H4 (cell line): ENCODE results near the gene TOGARAM2. TPM values are rescaled to one million over a fixed set of nuclear protein-coding genes. Genes with fewer than 3 reads are reported as not detected.

Experiments
- DNase-seq: peaks from one replicate; pipeline ENCODE4 v3.0.0-alpha.2; 2015; ENCODE audit warnings: low spot score
- total RNA-seq: library from RNA; depleted of rRNA; stranded (reverse); fragments of >200 nt; shearing (Covaris generic); gene quantifications from 2 replicates; pipeline ENCODE4 v1.2.3, GENCODE V29; 2014; rRNA removed

The TOGARAM2 gene
- 0.21 TPM in 1 of 2 replicates, not detected in the other for total RNA-seq

DNA sequence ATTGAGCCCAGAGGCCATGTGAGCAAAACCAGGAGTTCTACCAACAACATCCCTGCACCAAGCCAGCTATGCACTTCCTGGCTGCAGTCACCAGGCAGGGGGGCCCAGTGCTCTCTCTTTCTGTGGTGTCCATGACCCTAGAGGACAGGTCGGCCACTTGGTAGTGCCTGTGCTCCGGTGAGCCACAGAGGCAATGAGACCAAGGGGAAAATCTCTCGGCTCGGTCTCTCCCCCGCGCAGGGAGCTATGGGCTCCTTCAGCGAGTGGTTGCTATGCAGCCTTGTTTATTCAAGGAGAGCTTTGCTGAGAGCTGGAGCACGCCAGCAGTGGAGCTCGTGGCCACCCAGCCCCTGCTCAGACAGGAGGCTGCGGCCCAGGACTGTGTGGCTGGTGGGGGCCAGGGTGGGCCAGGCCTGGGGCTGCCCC, at the start of gene TOGARAM2:
Gene TOGARAM2, plus strand, starts transcription at position 283 of the 426 bp plus-strand sequence. CDS start 13,537 bp downstream, outside the sequence.
- DNase-seq, result no peak

DNA sequence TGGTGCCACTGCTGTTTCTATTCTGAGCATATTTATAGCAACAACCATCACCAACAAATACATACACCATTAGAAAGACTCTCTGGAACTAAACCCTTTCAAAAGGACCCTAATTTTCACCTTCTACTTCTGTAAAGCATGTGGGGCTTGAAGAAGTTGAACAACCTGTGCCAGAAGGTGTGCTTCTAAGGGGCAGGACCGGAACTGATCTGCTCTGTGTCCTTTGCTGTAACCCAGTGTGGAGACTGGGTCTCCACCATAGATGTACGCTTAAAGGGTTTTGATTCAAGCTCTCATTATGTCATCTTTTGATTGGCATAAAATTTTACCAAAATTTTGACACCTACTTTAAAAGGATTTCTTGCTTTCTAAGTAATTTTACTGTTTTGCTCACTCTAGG, 46.3 kb upstream of the TOGARAM2 start:
- DNase-seq, result no peak

DNA sequence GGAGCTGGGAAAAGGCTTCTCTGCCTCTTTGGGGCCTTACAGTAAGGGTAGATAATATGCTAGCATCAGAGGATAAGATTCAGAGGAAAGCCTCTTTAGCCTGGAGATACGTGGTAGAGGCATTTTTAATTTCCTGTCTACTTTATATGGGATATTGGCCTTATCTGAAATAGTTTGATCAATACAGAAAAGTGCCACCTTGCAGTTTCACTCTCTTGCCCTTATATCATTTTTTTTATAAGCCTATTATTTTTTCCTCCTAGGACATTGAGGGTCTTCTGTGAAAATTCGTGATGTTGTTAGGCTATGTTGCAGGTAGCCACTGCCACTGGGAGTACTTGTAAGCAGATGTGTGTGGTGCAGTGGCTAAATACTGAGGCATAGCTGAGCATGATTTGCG, 40.1 kb upstream of the TOGARAM2 start:
- DNase-seq, result no peak

DNA sequence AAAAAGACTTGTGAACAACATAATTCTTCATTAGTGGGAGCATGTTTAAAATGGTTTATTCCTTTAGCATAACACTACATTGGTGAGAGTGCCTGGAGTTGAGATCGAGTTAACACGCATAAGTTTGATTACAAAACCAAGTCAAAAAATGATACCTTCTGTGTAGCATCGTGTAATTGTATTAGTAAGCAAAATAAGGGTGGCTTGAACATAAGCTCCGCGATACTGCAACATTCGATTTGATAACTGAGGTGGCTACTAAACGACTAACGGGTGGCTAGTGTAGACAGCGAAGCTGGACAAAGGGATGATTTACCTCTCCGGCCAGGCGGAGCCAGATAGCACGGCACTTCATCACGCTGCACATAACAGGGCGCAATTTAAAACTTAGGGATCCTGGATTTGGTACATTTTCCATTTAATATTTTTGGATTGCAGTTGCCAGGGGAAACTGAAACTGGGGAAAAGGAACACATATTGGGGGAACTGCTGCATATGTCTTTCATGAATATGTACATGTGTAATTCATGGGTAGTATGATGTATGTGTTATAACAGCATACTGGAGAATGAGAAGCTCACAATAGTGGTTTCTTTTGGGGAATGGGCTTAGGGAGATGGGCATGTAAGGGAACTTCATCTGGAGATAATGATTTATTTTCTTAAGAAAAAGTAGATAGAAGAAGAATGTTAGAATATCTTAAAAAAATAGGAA, 36.4 kb upstream of the TOGARAM2 start:
- DNase-seq, result no peak

DNA sequence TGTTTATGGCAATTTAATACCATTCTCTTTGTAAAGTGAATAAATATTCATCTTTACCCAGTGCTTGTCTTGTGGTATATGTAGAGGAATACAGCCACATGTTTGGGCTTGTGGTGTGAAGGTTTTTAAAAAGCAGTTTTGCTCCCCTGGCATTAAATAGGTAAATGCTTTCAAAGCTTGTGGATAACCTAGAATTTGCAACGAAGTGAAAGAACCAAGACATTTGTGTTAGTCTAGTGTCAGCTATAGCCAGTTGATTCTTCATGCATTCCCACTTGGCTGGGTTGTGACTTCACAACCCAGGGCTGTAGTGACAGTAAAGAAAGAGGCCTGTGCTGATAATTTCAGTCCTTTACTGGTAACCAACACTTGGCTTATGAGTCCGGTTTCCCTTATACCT, 32.9 kb upstream of the TOGARAM2 start:
- no peak for DNase-seq

DNA sequence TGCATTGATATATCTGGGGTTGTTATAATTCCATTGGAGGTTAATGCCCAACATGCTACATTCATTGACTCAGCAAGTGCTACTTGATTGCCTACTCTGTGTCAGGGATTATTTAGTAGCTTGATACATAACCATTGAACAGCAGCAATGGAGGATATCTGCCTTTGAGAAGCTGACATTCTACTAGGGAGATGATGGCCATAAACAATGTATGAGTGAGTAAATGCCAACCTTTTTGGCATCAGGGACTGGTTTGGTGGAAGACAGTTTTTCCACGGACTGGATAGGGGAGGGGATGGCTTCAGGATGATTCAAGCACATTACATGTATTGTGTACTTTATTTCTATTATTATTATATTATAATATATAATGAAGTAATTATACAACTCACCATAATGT, 31.9 kb upstream of the TOGARAM2 start:
- no peak for DNase-seq

DNA sequence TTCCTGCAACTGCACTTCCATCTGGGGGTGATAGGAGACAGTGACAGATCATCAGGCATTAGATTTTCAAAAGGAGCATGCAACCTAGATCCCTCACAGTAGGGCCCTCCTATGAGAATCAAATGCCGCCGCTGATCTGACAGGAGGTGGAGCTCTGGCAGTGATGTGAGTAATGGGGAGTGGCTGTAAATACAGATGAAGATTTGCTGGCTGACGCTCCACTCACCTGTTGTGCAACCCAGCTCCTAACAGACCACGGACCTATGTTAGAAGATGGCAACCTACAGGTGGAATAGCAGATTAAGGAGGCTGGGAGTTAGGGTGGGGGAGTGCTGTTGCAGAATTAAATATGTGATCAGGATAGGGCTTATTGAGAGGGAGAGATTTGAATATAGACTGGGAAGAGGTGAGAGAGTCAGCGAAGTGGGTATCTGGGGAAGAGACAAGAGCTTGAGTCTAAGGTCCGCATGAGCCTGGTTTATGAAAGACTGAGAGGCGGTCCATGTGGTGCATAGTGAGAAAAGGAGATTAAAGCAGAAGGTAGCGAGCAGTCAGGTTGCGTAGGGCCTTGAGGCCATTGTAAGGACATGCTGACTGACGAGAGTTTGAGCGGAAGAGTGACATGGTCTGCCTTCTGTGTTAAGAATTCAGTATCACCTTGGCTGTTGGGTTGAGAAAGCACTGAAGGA, 31.3 kb upstream of the TOGARAM2 start:
- DNase-seq, result no peak

DNA sequence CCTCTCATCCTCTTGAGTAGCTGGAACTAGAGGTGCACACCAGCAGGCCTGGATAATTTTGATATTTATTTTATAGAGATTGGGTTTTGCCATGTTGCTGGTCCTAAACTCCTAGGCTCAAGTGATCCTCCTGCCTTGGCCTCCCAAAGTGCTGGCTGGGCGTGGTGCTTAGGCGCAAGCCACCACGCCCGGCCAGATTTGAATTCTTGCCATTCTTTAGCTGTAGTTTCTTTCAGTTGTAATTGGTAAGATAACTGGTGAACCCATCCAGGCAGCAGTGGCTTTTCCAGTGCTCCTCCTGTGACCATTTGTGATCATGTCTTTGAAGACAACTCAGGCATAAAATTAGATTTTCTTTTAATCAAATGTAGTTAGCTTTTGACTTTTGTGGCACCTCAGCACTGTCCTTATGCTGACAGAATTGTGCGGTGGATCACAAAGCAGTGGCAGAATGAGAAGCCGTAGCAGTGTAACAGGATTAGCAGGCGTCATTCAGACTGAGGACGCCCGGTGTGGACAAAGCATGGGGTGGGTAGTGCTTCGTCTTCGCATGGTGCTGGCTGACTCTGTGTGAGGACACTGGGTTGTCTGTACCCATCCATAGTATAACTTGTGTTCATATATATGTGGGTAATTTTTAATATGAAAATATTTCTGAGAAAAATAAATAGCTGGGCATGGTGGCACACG, 30.0 kb upstream of the TOGARAM2 start:
- DNase-seq, result no peak

DNA sequence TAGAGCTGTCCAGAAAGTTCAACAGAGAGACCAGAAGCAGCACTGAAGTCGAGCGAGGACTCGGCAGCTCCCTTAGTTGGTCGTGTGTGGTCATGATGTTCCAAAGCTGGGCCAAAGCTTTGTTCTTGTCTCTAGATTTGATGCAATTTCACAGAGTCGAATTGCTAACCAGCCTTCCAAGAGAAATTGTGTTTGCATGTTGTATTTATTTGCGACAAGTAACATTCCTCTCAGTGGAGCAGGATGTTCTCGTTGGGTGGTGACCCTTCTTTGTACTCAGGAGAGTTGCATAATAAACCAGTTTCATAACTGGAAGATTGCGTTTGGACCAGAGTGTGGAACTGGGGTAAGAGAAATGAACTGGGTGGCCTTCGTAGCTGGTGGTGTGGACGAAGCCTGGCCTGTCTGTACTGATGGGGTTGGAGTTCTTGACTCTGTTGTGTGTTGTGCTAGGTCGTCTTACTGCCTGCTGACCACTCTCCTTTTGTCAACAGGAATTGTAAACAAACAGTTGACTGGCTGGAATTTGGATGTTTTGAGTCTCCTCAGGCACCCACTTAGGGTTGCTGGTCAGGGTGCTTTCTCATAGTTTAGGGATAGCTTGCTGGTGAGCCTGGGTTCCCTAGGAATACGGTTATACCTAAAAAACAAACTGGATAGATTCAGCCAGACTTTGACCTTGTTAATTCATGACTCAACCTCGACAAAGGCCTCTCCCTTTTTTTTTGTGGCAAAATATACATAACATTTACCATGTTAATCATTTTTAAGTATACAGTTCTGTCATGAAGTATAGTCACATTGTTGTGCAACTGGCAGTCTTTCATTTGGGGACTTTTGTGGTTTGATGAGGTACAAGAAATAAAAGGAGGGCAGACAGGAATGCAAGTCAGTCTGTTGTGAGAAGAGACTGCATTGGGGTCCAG, 28.9 kb upstream of the TOGARAM2 start:
- no peak for DNase-seq

DNA sequence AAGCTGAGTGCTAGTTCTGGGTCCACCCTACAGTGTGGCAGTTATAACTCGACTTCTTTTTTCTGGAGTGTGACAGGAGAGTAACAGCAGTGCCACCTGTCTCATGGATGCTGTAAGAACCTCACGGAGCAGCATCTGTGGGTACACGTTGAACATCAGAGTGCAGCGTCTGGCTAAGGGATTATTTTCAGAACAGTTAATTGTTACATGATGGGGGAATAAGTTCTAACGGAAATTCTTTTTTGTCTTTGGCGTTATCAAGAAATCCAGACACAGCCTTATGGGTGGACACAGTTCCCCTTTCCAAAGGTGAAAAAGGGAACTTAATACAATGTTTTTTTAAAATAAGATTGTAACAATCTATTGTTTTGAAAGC, 28.3 kb upstream of the TOGARAM2 start:
- no peak for DNase-seq

DNA sequence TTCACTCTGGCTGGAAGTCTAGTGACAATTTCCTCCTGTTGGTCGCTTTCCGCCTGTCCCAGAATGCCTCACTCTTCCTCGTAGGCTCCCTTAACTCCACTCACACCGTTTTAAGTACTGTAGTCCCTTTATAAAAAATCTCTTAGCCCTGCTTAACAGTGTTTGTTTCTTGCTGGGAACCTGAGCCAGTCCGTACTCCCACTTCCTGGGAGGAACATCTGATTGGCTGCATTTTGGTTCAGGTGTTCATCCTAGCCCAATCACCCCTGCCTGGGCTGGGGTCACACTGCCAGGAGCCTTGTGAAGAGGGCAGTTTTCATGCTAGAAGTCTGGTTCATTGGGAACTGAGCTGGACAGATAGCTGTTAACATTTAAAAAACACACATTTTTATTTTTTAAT, 25.6 kb upstream of the TOGARAM2 start:
- no peak for DNase-seq

DNA sequence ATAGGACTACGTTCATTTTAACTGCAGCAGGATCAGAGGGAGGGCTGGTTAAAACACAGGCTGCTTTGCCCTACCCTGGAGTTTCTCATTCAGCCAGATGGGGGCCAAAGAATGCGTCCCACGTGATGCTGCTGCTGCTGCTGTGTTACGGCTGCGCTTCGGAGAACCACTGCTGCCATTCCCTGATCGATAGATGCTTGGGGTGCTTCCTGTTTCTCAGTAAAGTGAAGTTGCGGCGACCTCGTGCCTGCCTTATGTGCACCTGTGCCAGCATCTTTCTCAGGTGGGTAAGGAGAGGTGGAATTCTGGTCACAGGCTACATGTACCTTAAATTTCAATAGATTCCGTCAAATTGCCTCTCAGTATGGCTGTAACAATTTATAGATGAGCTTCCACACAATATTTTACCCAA, 24.7 kb upstream of the TOGARAM2 start:
- DNase-seq, result peak; percentile 21

DNA sequence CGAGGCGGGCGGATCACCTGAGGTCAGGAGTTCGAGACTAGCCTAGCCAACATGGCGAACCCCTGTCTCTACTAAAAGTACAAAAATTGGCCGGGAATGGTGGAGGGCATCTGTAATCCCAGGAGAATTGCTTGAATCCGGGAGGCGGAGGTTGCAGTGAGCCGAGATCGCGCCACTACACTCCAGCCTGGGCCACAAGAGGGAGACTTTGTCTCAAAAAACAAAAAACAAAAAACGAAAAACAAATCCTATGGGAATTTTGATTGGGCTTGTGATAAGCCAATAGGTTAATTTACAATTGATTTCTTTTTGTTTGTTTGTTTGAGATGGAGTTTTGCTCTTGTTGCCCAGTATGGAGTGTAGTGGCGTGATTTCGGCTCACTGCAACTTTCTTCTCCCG, 24.2 kb upstream of the TOGARAM2 start:
- DNase-seq, result no peak

DNA sequence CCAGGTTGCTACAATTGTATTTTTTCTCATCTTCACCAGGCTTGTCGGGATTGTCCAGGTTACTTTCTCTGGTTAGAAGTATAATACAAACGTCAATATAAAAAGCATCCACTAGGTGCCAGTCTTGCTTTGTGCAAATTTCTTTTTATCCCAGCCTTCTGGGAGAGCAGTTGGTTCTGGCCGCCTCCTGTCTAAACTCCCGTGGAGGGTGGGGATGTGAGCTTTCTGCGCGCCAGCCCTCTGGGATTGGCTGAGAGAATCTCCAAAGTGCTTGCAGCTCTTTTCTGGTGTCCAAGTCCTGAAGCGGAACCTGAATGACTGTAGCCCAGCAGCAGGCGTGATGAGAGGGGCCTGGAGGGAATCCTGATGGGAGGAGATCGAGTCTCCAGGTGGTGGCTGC, 22.4 kb upstream of the TOGARAM2 start:
- DNase-seq, result peak; percentile 42

DNA sequence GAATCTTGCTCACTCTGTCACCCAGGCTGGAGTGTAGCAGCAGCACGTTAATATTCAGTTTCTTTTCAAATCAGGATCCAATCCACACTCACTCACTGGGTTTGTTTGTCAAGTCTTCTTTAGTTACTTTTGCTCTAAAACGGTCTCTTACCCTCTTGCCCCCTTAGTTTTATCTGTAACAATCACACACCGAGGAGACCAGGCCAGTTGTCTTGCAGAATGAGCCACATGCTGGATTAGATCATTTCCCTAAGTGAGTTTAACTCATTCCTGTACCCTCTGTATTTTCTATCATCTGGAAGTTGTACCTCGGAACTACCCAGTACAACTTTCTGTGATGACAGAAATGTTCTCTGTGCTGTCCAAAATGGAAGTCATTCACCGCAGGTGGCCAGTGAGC, 20.7 kb upstream of the TOGARAM2 start:
- no peak for DNase-seq

DNA sequence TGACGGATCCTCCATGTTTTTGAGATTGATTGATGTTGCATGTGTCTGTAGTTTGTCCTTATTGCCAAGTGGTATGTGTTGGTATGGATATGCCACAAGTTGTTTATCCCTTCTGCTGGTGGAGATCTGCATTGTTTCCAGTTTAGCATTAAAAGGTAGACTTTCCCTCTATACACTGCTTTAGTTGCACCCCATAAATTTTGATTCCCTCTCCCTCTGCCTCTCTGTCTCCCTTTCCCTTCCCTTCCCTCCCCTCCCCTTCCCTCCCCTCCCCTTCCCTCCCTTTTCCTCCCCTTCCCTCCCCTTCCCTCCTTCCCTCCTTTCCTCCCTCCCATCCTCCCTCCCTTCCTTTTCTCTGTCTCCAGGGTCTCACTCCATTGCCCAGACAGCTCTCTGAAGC, 18.6 kb upstream of the TOGARAM2 start:
- DNase-seq, result no peak

DNA sequence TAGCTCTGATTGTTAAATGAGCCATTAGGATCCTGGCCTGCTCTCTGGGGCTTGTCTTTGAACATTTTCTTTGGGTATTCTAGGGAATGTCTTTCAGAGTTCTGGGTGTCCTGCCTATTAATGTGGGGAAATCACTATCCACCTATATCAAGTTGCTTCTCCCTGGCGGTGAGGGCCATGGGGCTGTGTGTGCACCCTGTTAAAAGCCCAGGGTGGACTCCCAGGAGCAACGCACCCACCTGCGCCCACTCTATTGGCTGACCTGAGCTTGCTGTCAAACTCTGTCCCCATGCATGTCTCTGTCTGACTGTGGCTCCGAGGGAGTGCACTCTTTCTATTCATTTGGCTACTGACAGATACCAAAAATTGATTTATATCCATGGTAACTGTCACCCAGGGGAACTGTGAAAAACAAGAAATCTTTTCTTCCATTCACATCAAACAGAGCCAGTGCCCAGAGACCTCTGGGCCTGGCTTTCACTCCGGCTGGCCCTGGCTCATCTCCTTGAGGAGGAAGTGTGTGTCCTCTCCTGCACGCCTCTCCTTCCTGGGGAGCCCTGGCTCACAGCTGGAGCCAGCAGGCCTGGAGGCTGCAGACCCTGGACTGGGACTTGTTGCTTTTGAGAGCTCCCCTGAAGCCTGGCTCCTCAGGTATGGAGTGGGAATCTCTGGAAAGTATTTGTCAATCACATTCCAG, 10.5 kb upstream of the TOGARAM2 start:
- no peak for DNase-seq

DNA sequence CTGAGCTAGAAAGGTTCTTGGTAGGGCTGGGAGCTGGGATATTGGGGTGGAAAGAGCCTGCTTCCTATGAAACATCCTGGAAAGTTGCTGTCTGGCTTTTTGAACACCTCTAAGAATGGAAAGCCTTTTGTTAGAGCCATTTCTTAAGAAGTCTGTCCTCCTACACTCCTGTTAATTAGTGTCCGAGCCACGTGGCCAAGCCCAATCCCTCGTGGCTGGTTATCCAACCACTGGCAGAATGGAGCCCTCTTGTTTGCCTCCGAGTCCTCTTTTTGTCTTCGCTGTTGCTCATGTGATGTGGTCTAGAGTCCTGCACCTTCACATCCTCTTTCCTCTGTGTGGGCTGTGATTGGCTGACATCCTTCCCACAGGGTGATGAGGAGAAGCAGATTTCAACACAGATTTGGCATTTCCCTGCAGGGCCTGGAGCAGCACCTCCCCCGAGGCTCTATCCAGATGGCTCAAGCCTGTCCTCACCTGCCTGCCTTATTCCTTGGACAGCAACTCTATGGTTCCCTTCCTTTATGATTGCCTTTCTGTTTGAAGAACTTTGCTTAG, 8.2 kb upstream of the TOGARAM2 start:
- DNase-seq, result no peak

DNA sequence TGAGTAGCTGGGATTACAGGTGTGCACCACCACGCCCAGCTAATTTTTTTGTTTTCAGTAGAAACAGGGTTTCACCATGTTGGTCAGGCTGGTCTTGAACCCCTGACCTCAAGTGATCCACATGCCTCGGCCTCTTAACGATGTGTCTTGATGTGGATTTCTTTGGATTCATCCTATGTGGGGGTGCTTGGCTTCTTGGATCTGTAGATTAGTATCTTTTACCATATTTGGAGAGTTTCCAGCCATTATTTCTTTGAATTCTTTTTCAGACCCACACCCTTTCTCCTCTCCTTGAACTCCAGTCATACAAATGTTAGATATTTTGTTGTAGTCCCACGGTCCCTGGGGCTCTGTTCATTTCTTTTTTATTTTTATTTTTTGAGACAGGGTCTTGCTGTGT, 6.8 kb upstream of the TOGARAM2 start:
- DNase-seq, result no peak

DNA sequence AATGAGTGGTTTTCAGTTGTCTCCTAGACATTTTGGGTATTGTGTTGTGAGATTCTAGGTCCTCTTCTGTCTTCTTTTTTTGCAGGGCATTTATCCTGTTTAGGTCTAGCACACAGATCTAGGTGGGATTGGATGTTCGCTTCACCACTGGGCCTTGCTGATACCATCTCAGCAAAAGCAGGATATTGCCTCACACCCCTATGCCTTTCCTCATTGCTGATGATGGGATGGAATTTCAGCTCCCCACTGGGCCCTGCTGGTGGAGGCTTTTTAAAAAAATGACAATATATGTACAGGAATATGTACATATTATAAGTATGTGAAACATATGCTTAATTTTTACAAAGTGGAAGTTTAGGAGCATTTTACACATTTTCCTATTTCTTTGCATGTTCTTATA, 5.4 kb upstream of the TOGARAM2 start:
- DNase-seq, result no peak

DNA sequence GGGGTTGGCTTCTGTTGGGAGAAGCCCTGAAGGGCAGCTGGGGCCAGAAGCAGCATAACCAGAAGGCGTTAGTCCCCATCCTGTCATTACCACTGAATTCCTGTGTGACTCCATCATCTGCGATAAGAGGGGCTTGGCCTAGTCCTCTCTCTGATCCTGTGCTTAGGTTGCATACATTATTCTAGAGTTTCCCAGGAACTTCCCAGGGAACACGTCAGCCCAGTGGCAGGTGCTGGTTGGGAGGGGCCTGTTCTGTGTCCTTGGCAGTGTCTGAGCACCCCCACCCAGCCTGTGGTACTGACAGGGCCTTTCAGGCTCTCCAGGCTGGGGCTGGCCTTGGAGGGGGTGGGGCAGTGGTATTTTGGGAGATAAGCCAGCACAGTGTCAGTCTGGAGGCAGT, 4.5 kb upstream of the TOGARAM2 start:
- peak; percentile 49 for DNase-seq
